T-helper 2 cell (primary cell): ENCODE results near the gene NPHP4.
"Not testable (repeated sequence)": the region's sequence is repeated elsewhere in the genome, so short reads cannot be mapped to it uniquely, and the experiment has no call there.

Experiments used
- DNase-seq, 5 experiments: peaks; one replicate each; pipeline versions ENCODE4 v3.0.0 to v3.0.0-alpha.2; 2012 to 2022

Gene NPHP4

GRCh38 chr1:5874416-5875110, 117.7 kb downstream of the NPHP4 start:
- DNase-seq: no peak

- no peak for DNase-seq
These were observed 118.7 kb downstream of the NPHP4 start for GRCh38 chr1:5873556-5873955.

DNA sequence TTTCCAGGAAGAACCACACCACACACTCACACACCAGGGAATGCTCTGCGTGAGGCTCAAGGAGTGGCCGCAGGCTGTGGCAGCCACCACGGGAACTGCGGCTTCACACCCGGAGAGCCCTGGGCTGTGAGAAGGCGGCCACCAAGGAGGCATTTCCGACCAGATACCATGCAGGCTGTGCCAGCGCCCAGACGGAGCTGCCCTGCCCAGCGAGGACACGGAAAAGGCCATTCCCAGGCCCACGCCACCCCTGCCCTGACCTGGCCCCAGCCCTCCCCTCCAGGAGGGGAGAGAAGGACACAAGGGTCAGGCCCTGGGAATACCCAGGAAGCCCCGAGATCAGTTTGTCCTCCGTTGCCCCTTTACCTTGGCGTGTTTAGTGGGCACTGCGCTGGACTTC, 119.3 kb downstream of the NPHP4 start:
- no peak for DNase-seq

- DNase-seq: no peak
These were observed 123.2 kb downstream of the NPHP4 start for GRCh38 chr1:5868931-5869500.

DNA sequence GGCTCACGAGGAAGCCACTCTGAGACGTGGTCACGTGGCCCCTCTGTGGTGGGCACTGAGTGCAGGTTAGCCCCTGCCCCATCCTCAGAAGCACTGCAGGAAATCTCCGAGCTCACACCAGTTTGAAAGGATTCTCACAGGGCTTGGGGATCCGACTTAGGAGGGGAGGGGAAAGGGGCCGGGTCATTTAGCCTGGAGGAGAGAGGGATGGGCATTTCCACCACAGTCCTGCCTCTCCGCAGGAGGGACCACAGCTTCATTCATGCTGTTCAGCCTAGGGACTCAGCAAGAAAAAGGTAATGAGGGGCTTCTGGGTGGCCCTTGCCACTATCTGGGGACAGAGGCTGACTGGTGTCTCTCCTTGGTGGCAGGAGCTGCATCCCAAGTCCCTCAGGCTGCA, 126.5 kb downstream of the NPHP4 start:
- DNase-seq: no peak

DNA sequence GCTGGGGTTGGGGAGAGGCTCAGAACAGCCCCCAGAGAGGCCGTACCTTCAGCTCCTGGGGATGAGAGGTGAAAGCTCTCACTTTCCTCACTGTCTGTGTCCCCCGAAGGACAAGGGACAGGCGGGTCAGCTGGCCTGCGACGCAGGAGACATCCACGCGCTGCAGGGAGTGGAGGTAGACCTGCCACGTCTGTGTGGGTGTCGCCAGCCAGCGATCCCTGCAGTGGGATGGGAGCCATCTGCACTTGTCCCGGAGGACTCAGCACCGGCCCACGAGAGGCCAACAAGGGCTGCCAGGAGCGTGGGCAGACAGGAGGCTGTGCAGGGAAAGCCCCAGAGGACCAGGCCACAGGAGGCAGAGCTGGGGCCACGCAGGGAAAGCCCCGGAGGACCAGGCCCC, 127.2 kb downstream of the NPHP4 start:
- no peak for DNase-seq

- DNase-seq: no peak
These were observed 128.0 kb downstream of the NPHP4 start for GRCh38 chr1:5864256-5864655.

DNA sequence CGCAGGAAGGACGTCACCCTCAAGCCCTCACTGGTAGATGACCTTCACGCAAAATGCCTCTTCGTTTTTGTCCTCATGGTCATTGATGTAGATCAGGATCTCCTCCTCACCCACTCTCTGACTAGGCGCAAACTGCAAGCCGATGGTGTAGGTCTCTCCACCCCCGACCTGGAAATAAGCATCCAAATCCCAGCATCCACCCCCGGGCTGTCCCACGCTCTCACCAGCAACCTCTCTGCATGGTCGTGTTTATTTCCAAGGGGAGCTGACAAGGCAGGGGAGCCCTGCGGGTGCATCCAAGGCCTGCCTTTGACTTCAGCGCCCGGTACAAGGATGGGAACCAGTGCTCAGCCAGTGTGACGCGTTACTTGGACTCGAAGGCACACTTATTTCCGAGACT, 129.0 kb downstream of the NPHP4 start:
- no peak for DNase-seq

GRCh38 chr1:5861871-5862825, 130.1 kb downstream of the NPHP4 start:
- no peak for DNase-seq

GRCh38 chr1:5860277-5860676, 131.9 kb downstream of the NPHP4 start:
- DNase-seq: no peak

- DNase-seq: no peak
These were observed 132.5 kb downstream of the NPHP4 start for GRCh38 chr1:5859766-5860165.

DNA sequence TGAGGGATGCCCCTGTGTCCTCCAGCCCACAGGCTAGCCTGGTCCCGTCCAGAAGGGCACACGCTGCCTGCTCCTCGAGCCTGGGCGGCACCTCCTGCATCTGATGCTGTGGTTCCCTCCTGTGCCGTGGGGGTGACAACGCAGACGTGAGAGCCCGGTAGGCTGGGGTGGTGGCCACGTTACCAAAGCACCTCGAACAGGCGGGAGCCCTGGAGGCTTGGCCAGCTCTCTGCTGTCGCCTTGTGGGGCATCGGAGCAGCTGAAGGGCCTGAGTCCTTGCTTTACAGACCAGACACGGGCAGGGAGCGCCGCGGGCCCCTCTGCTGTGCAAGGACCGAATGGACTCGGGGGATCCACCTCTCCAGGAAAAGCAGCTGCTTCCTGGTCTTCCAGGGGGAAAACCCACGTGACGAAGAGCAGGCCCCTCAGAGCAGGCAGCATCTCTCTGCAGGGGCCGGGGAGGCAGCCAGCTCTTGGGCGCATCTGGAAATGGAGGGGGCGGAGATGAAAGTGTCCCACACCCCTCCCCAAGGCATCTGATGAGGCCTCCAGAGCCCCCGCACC, 133.3 kb downstream of the NPHP4 start:
- DNase-seq: no peak

DNA sequence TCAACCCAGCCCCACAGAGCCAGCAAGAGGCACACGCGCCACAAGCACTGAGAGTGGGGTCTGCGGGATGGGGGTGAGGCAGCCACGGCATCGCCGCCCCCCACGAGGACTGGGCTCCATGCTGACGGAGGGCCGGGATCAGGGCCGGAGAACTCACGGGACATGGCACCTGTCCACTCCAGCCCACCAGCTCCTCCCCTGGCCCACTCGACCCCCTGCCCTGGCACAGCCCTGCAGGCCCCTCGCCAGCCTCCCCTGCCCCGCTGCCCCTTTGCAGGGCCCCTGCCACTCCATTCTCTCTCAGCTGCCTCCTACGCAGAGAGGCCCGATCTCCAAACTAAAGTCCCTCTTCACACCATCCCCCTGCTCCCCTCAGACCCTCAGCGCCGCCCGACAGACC, 134.0 kb downstream of the NPHP4 start:
- no peak for DNase-seq

- no peak for DNase-seq
These were observed 134.6 kb downstream of the NPHP4 start for GRCh38 chr1:5857508-5858090.

GRCh38 chr1:5857011-5857410, 135.2 kb downstream of the NPHP4 start:
- no peak for DNase-seq

DNA sequence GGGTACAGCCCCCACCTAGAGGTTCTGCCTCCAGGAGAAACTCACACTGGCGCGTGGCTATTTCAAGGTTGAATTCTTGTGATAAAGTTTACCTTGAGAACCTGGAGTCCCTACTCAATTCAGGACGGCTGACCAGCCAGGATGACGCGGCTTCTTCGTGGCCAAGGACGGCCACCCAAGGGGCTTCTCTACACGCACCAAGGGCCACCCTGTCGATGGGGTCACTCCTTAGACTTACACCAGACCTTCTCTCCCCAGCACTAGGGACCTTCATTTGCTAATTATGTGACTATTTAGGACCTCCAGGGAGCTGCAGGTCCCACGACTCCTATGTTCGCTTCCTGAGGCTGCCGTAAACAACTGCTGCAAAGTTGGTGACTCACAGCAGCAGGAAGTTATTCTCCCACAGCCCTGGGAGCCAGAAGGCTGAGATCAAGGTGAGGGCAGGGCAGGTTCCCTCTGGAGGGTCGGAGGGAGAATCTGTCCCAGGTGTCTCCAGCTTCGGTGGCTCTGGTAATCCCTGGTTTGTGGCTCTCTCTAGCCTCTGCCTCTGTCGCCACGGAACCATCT, 135.9 kb downstream of the NPHP4 start:
- DNase-seq: no peak

- DNase-seq: no peak
These were observed 136.9 kb downstream of the NPHP4 start for GRCh38 chr1:5855196-5855897.

DNA sequence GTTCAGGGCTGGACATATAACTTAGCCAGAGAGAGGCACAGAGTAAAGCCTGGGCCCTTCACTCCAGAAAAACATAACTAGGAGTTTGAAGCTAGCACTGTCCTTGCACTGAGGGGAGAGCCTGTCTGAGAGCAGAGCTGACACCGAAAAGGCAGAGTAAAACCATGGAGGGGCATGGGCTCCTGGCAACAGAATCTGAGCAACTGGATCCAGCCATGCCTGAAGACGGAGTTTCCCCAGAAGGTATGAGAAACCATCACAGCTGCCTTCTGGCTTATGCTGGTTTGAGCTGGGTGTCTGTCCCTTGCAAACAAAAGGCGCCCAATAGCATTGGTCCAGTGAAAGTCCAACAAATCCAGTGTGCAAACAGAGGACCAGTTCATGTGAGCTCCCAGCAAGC, 137.5 kb downstream of the NPHP4 start:
- DNase-seq: no peak

- not testable (repeated sequence) for DNase-seq
These were observed 138.4 kb downstream of the NPHP4 start for GRCh38 chr1:5853858-5854257.

- DNase-seq: no peak
These were observed 141.7 kb downstream of the NPHP4 start for GRCh38 chr1:5850503-5850902.

DNA sequence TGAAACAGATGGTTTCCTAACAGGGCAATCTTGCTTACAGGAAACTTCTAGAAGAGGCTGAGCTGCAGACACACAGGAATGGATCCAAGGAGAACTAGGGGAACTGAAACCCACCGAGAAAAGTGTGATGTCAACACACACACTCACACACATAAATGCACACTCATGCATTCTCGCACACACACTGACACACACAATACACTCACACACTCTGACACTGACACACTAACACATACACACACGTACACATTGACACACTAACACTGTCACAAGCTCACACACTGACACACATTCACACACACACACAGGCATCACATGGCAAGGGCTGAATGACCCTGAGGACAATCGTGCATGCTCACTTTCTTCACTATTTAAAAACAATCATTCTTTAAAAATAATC, 142.7 kb downstream of the NPHP4 start:
- DNase-seq: no peak
